NB4 (cell line): Measurements from ENCODE around the gene MCTP1.

Experiments used
- POLR2A ChIP-seq: IDR thresholded peaks from 2 replicates; pipeline ENCODE4 v1.6.1; 2011; ENCODE audit warnings: mild to moderate bottlenecking; ENCODE audit not compliant: insufficient read length; ENCODE audit errors: extremely low read depth
- TF ChIP-seq, protein P1 (sequence below): IDR thresholded peaks from 2 replicates; pipeline ENCODE4 v1.6.1; 2011; ENCODE audit warnings: low read depth, low read length
- TF ChIP-seq, protein P2 (sequence below): IDR thresholded peaks from one replicate; pipeline ENCODE4 v1.5.1; 2012; ENCODE audit warnings: low read depth, low read length

DNA sequence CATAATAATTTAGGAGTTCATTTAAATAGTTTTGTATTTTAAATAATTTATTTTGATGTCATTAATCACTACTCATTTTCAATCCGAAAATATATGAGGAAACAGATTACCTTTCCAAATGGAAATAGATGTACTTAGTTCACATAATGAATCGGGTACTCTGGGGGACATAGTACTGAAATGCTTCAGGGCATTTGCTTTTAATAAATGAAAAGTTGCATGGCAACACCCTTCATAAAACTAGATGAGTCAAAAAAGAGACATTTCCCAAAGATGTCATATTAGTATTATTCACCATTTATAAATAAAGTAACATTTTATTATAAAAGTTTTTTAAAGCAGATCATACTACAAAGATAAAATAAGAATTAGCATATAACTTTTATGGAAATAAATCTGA lies 177.8 kb downstream of the MCTP1 start:
- TF ChIP-seq, protein P1, sequence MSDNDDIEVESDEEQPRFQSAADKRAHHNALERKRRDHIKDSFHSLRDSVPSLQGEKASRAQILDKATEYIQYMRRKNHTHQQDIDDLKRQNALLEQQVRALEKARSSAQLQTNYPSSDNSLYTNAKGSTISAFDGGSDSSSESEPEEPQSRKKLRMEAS, result no peak
- no peak for TF ChIP-seq POLR2A
- TF ChIP-seq, protein P2, sequence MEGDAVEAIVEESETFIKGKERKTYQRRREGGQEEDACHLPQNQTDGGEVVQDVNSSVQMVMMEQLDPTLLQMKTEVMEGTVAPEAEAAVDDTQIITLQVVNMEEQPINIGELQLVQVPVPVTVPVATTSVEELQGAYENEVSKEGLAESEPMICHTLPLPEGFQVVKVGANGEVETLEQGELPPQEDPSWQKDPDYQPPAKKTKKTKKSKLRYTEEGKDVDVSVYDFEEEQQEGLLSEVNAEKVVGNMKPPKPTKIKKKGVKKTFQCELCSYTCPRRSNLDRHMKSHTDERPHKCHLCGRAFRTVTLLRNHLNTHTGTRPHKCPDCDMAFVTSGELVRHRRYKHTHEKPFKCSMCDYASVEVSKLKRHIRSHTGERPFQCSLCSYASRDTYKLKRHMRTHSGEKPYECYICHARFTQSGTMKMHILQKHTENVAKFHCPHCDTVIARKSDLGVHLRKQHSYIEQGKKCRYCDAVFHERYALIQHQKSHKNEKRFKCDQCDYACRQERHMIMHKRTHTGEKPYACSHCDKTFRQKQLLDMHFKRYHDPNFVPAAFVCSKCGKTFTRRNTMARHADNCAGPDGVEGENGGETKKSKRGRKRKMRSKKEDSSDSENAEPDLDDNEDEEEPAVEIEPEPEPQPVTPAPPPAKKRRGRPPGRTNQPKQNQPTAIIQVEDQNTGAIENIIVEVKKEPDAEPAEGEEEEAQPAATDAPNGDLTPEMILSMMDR, result no peak
